Measurements from ENCODE around the gene NPLOC4. TPM values are rescaled to one million over a fixed set of nuclear protein-coding genes. Genes with fewer than 3 reads are reported as not detected.
"Not testable (repeated sequence)": the region's sequence is repeated elsewhere in the genome, so short reads cannot be mapped to it uniquely, and the experiment has no call there.

The NPLOC4 gene
- total RNA-seq, 1 donor from 2014 or later, result 106 TPM

GRCh38 chr17:81635431-81635830, 1.5 kb downstream of the NPLOC4 start:
- no peak for DNase-seq (ENCODE audit: low spot score)

DNA sequence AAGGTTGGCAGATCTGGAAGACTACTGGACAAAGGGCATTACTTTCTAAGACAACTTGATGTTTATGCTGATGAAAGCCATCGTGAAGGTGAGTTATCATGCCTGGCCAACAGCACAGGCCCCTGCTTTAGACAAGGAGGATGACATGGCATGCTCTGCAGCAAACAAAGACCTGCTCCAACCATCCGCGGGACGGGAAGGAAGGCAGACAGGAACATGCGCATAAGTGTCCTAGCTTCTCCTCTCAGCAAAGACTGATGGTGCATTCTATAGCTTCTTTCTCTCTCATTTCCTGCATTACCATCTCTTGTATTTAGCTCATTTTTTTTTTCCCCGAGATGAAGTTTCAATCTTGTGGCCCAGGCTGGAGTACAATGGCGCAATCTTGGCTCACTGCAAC, 5.4 kb downstream of the NPLOC4 start:
- DNase-seq (ENCODE audit: low spot score), result no peak

GRCh38 chr17:81630274-81630673, 6.6 kb downstream of the NPLOC4 start:
- no peak for DNase-seq (ENCODE audit: low spot score)

- DNase-seq (ENCODE audit: low spot score), result no peak
Observed at GRCh38 chr17:81621494-81622130, 15.3 kb downstream of the NPLOC4 start.

- not testable (repeated sequence) for DNase-seq (ENCODE audit: low spot score)
Observed at GRCh38 chr17:81618307-81618706, 18.6 kb downstream of the NPLOC4 start.

GRCh38 chr17:81616877-81617276, 20.0 kb downstream of the NPLOC4 start:
- DNase-seq (ENCODE audit: low spot score), result no peak

DNA sequence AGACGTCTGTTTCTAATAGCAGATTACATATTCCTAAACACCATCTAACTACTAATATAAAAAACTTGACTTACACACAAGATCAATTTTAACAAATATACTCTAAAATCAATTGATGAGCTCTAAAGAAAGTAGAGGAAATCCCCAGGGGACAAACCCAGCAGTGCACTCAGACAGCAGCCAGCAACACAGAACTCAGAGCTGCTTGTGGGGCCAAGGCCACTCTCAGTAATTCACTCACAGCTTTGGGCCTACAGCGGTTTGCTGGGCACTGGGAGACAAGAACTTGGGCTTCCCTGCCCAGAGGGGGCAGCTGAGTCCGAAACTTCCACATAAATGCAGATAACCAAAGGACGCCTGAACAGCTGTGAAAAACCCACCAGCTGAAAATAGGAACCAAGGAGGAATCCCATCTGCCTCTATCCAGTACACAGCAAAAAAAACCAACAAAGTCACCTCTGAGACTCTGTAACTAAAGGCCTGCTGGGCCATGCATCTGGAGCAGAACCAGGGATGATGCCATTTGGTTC, 21.4 kb downstream of the NPLOC4 start:
- DNase-seq (ENCODE audit: low spot score), result no peak

GRCh38 chr17:81612172-81612970, 24.5 kb downstream of the NPLOC4 start:
- DNase-seq (ENCODE audit: low spot score), result no peak

DNA sequence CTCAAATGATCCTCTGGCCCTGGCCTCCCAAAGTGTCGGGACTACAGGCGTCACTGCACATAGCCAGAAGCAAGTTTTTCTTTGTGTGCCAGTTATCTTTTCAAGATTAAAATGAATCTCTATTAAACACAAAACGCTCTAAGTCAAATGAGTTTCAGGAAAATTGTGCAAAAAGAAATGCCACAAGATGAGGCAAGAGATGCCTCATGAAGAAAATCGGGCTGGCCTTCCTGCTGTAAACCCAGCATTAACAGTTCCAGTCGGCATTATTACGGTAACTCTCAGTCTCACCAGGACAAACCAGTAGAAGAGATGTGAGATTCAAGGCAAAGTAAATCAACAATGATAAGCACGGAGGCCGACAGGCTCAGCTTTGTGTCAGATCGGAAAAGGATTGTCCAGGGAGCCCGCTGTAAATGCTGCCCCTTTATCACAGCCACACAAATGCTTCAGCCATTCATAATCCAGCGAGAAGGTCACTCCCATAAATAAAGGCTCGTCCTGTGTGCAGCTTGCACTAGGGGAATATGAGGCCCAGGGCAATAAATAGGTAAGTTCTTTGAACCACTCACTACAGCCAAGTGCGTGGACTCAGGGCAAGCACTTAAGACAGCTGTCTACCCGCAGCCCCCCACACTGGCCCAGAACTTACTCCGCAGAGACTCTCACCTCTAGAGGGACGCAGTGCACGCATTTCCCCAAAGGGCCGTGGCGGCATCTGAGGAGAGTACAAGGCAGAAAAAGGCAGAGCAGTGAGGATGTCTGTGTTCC, 27.2 kb downstream of the NPLOC4 start:
- DNase-seq (ENCODE audit: low spot score), result no peak

GRCh38 chr17:81608605-81609004, 28.3 kb downstream of the NPLOC4 start:
- no peak for DNase-seq (ENCODE audit: low spot score)

DNA sequence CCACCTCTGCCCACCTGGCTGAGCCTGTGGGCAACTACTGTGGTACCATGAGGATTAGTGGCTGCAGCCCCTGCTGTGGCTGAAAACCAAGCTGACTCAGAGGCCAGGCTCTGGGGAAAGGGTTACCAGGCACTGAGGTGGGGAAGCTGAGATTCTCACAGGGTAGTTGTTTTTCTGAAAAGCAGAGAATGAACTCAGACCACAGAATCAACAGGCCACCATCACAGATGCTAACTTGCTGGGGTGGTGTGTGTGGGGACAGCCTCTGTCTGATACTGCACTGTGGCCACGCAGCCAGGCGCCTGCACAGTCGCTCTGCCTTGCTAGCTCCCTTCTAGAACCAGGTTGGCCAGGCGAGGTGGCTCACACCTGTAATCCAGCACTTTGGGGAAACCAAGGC, 28.8 kb downstream of the NPLOC4 start:
- DNase-seq (ENCODE audit: low spot score), result no peak

- DNase-seq (ENCODE audit: low spot score), result no peak
Observed at GRCh38 chr17:81607431-81607830, 29.5 kb downstream of the NPLOC4 start.

DNA sequence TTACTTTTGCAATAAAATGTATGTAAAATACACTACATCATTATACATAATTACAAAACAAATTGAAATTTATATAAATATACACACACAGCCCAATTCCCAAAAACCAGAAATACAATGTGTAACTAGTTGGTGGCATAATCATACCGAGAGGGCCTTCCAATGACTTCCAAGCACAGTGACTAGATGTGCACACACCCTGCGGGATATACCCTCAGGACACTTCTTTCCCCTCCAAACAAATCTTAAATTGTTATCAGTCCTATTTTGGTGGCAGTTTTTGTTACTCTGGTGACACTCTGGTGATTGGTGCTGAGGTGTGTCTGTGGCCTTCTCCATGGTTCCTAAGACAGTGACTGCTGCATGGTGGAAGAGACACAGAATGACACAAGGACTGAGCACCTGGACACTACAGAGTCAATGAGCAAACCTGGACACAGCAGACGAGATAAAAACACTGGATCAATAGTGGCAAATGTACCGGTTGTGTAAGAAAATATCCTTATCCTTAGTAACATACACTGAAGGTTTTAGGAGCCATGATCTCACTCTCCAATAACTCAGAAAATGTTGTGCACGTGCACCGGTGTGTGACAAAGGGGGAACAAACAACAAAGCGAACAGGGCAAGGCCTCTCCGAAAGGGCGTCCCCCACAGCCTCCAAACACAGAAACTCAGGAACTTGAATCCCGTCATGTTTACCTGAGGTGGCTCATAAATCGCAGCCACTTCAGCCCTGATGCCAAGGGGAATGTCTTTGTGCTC, 32.9 kb downstream of the NPLOC4 start:
- DNase-seq (ENCODE audit: low spot score), result no peak

DNA sequence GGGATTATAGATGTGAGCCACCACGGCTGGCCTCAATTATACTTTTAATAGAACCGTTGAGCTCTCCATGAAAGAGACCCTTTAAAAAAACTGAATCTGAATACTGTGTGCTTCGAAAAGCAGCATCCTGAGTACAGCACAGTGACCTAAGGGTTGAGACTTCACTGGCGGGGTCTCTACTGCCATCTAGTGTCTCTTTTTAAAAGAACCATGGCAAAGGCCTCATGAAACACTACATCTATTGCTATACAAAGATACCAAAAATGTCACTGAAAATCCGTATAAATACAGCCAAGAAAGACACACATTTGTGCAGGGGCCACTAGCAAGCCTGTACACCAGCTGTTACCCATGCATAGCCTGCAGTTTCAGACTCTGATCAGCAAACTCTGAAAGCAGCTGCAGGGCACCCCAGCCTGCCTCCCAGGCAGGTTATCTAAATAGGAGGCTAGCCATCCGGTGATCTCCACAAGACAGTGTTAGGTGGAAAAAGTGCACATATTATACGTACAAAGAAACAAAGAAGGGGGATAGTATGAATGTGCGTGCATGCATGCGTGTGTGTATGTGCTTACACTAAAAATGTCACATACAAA, 35.3 kb downstream of the NPLOC4 start:
- peak; percentile 52 for DNase-seq (ENCODE audit: low spot score)

GRCh38 chr17:81599719-81600486, 37.0 kb downstream of the NPLOC4 start:
- DNase-seq (ENCODE audit: low spot score), result no peak

- no peak for DNase-seq (ENCODE audit: low spot score)
Observed at GRCh38 chr17:81593105-81593871, 43.6 kb downstream of the NPLOC4 start.

GRCh38 chr17:81591971-81592370, 44.9 kb downstream of the NPLOC4 start:
- no peak for DNase-seq (ENCODE audit: low spot score)

DNA sequence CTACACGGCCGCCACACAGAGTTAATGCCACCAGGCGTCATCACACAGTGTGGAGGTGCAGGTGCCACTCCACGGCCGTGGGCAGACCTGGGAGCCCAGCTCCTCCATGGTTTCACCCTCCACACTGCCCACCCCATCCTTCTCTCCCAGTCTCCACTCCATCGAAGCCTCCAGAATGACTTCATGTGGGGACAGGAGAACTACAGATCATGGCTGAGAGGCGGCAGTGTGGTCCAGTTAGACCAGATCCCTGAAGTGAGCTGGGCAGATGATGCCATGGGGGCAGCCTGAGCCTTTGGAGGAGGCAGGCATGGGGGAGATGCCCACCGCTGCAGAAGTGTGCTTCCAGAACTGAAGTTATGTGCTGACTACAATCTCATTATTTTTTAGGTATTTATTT, 46.8 kb downstream of the NPLOC4 start:
- no peak for DNase-seq (ENCODE audit: low spot score)

- DNase-seq (ENCODE audit: low spot score), result no peak
Observed at GRCh38 chr17:81589612-81590011, 47.3 kb downstream of the NPLOC4 start.

DNA sequence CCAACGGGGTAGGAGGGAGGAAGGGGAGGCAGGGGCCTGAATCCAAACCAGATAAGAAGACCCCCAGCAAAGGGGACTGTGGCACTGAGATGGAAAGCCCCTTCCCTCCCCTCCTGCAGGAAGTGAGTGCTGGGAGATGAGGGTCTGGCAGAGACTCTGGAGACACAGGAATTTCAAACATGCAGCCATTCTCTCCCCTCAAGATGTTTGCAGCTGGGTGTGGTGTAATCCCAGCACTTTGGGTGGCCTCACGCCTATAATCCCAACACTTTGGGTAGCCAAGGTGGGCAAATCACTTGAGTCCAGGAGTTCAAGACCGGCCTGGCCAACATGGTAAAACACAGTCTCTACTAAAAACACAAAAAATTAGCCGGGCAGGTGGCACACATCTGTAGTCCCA, 50.8 kb downstream of the NPLOC4 start:
- DNase-seq (ENCODE audit: low spot score), result no peak

Data from ureter (tissue), 1 donor.